Measurements from ENCODE around the gene YEATS2. TPM values are rescaled to one million over a fixed set of nuclear protein-coding genes. Genes with fewer than 3 reads are reported as not detected.

YEATS2 gene
- 20.5 TPM for total RNA-seq
- polyA plus RNA-seq (ENCODE audit: insufficient read depth, low read depth, low replicate concordance), result 4.7 TPM
- long read RNA-seq, donor 1, partial matches to known transcripts, result 0 of 1 reads
- long read RNA-seq, donor 1, other reads (novel, unspliced or antisense), result 0 of 1 reads
- long read RNA-seq, donor 2, full-length matches to known transcripts, result 1 of 16 reads
- long read RNA-seq, donor 2, partial matches to known transcripts, result 15 of 16 reads
- long read RNA-seq, donor 2, other reads (novel, unspliced or antisense), result 0 of 16 reads
- long read RNA-seq, donor 3, partial matches to known transcripts, result 5 of 6 reads
- long read RNA-seq, donor 3, other reads (novel, unspliced or antisense), result 0 of 6 reads
- long read RNA-seq, donor 4, result 0 reads
- long read RNA-seq, donor 5, result 0 reads
- long read RNA-seq, donor 6, partial matches to known transcripts, result 61 of 91 reads
- long read RNA-seq, donor 6, other reads (novel, unspliced or antisense), result 30 of 91 reads
- long read RNA-seq, donor 7, full-length matches to known transcripts, result 1 of 7 reads
- long read RNA-seq, donor 7, partial matches to known transcripts, result 2 of 7 reads
- long read RNA-seq, donor 7, other reads (novel, unspliced or antisense), result 4 of 7 reads
- long read RNA-seq, donor 8, result 0 reads
- long read RNA-seq, donor 9, partial matches to known transcripts, result 0 of 1 reads
- long read RNA-seq, donor 9, other reads (novel, unspliced or antisense), result 0 of 1 reads
- long read RNA-seq, donor 10, full-length matches to known transcripts, result 1 of 53 reads
- long read RNA-seq, donor 10, partial matches to known transcripts, result 47 of 53 reads
- long read RNA-seq, donor 10, other reads (novel, unspliced or antisense), result 5 of 53 reads

DNA sequence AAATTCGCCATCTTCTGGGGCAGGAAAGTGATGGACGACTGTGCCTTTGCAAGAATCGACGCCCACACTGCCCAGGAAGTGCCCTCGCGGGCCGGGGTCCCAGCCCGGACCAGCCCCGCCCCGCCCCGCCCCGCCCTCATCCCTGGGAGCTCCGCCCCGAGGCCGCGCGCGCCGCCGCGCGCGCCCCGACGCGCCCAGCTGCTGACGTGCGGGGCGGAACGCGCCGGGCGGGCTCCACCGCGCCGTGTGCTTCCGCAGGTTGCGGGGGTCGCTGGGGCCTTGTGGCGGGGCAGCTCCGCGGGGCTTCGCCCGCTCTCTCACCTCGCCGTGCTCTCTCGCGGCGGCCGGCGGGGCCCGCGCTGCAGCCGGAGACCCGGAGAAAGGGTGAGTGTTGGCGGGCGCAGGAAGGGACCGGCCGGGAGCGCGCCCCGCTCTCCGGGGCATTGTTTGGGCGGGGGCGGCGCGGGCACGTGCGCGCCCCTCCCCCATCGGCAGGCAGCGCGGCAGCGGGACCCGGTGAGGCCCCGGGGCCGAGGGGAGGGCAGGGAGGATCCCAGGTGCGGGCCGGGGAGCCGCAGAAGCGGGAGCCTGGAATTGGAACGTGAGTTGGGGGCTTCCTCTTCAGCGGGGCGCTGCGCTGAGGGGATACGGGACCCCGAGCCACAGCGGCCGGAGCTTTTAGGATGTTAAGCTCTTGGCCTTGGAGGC is at the start of gene YEATS2:
Gene YEATS2, plus strand, starts transcription at position 188 of the 708 bp plus-strand sequence. CDS start 17,366 bp downstream, outside the sequence.
- TF ChIP-seq, protein P1, sequence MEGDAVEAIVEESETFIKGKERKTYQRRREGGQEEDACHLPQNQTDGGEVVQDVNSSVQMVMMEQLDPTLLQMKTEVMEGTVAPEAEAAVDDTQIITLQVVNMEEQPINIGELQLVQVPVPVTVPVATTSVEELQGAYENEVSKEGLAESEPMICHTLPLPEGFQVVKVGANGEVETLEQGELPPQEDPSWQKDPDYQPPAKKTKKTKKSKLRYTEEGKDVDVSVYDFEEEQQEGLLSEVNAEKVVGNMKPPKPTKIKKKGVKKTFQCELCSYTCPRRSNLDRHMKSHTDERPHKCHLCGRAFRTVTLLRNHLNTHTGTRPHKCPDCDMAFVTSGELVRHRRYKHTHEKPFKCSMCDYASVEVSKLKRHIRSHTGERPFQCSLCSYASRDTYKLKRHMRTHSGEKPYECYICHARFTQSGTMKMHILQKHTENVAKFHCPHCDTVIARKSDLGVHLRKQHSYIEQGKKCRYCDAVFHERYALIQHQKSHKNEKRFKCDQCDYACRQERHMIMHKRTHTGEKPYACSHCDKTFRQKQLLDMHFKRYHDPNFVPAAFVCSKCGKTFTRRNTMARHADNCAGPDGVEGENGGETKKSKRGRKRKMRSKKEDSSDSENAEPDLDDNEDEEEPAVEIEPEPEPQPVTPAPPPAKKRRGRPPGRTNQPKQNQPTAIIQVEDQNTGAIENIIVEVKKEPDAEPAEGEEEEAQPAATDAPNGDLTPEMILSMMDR (IDR thresholded peaks at IDR 0.05; ENCODE audit: borderline replicate concordance, extremely low read depth, insufficient read depth), result no peak
- no peaks in the 10 kb centered on the region for H3K36me3 ChIP-seq (ENCODE audit: control insufficient read depth in 2 of 3, insufficient read depth in 3 of 3, low read length in 3 of 3)
- no peaks in the 10 kb centered on the region for H3K27me3 ChIP-seq (ENCODE audit: control insufficient read depth, insufficient read depth, low read length)
- H3K27ac ChIP-seq (ENCODE audit: low read depth in 2 of 2, low read length in 2 of 2), result peak within 1 kb of the TSS; percentile 83 to 89
- H3K4me1 ChIP-seq (ENCODE audit: control insufficient read depth in 2 of 3, insufficient read depth in 2 of 3, low read depth in 1 of 3, low read length in 3 of 3), result peaks cover 0 to 9% (median 0%) of the 10 kb centered on the region in 3 donors
- DNase-seq (peak; percentile 78 to 87 (median 83)), FAIRE-seq (no peak)
- H3K9me3 ChIP-seq (ENCODE audit: control insufficient read depth in 2 of 3, insufficient read depth in 1 of 3, low read length in 3 of 3), result no peaks in the 10 kb centered on the region
- intact Hi-C loops (cut with DNase I), result no loop called here
- H3K4me3 ChIP-seq (ENCODE audit: low read length in 3 of 3), result peak within 1 kb of the TSS; percentile 81 to 91 (median 88)
- peak within 1 kb of the TSS; percentile 58 to 85 (median 81) for H3K9ac ChIP-seq (ENCODE audit: low read length in 3 of 3)

DNA sequence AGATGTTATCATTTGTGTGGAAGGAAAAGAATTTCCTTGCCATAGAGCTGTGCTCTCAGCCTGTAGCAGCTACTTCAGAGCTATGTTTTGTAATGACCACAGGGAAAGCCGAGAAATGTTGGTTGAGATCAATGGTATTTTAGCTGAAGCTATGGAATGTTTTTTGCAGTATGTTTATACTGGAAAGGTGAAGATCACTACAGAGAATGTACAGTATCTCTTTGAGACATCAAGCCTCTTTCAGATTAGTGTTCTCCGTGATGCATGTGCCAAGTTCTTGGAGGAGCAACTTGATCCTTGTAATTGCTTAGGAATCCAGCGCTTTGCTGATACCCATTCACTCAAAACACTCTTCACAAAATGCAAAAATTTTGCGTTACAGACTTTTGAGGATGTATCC is 47.0 kb upstream of the YEATS2 start:
- H3K9ac ChIP-seq (ENCODE audit: low read length in 3 of 3), result no peak overlapping the region
- DNase-seq (no peak), FAIRE-seq (no peak)
- H3K27ac ChIP-seq (ENCODE audit: low read depth in 2 of 2, low read length in 2 of 2), result no peak overlapping the region
- H3K27me3 ChIP-seq (ENCODE audit: control insufficient read depth, insufficient read depth, low read length), result no peaks in the 10 kb centered on the region
- H3K36me3 ChIP-seq (ENCODE audit: control insufficient read depth in 2 of 3, insufficient read depth in 3 of 3, low read length in 3 of 3), result peaks cover 12 to 33% (median 27%) of the 10 kb centered on the region in 3 donors
- intact Hi-C loops (cut with DNase I), result no loop called here
- H3K9me3 ChIP-seq (ENCODE audit: control insufficient read depth in 2 of 3, insufficient read depth in 1 of 3, low read length in 3 of 3), result peaks cover 0 to 20% (median 10%) of the 10 kb centered on the region in 3 donors
- no peak overlapping the region for H3K4me3 ChIP-seq (ENCODE audit: low read length in 3 of 3)
- TF ChIP-seq, protein P1 (IDR thresholded peaks at IDR 0.05; ENCODE audit: borderline replicate concordance, extremely low read depth, insufficient read depth), result no peak
- H3K4me1 ChIP-seq (ENCODE audit: control insufficient read depth in 2 of 3, insufficient read depth in 2 of 3, low read depth in 1 of 3, low read length in 3 of 3), result no peaks in the 10 kb centered on the region

DNA sequence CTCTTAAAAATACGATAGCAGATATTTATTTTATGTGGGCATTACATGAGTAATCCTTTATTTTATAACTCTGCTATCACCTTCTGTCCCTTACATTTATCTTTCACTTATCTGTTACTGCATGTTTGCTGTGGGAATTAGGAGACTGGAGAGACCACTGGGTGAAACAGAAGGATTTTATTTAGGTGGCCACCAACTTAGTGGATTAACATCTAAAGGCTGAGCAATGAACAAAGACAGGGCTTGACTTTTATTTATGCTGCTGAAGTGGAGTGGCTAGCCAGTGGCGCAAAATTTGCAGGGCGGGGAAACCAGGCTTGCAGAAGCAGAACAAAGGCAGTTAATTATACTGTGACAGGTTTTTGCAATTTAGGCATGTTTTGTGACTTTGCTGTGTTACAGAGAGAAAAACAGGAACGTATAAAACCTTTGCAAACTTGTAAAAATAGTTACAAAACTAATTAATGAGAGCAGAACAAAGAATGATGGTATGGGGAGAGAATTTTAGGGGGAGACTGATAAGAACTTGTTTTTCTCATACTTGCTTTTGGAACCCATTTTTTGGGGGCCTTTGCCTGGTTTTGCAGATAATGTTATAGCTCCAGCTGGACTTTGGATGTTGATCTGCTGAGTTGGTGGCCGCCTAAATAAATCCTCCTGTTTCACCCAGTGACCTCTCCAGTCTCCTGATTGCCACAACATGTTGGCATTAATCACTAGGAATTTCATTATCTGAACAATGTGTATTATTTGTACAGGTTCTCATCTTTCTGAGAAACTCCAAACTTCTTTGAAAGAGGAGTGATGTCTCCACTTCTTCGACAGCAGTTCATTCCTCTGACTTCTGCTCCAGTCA is 44.2 kb upstream of the YEATS2 start:
- Histone ChIP-seq H3K27me3 (ENCODE audit: control insufficient read depth, insufficient read depth, low read length) (no peaks in the 10 kb centered on the region), H3K27ac (ENCODE audit: low read depth in 2 of 2, low read length in 2 of 2) (no peak overlapping the region), H3K9me3 (ENCODE audit: control insufficient read depth in 2 of 3, insufficient read depth in 1 of 3, low read length in 3 of 3) (peaks cover 0 to 20% (median 10%) of the 10 kb centered on the region in 3 donors), H3K36me3 (ENCODE audit: control insufficient read depth in 2 of 3, insufficient read depth in 3 of 3, low read length in 3 of 3) (peaks cover 14 to 29% (median 27%) of the 10 kb centered on the region in 3 donors), H3K4me1 (ENCODE audit: control insufficient read depth in 2 of 3, insufficient read depth in 2 of 3, low read depth in 1 of 3, low read length in 3 of 3) (no peaks in the 10 kb centered on the region), H3K9ac (ENCODE audit: low read length in 3 of 3) (no peak overlapping the region), H3K4me3 (ENCODE audit: low read length in 3 of 3) (no peak overlapping the region)
- FAIRE-seq (no peak), DNase-seq (peak in 2 of 5 donors; percentile 10 to 13)
- TF ChIP-seq, protein P1 (IDR thresholded peaks at IDR 0.05; ENCODE audit: borderline replicate concordance, extremely low read depth, insufficient read depth), result no peak
- intact Hi-C loops (cut with DNase I), result no loop called here

Data from kidney (tissue), 22 donors.